Inflammatory macrophage (primary cell): ENCODE data around the gene TBXAS1.

Source experiments
- DNase-seq, 2 donors: peaks; one replicate each; pipeline ENCODE4 v3.0.0-alpha.2; 2020 to 2022

The TBXAS1 gene

DNA sequence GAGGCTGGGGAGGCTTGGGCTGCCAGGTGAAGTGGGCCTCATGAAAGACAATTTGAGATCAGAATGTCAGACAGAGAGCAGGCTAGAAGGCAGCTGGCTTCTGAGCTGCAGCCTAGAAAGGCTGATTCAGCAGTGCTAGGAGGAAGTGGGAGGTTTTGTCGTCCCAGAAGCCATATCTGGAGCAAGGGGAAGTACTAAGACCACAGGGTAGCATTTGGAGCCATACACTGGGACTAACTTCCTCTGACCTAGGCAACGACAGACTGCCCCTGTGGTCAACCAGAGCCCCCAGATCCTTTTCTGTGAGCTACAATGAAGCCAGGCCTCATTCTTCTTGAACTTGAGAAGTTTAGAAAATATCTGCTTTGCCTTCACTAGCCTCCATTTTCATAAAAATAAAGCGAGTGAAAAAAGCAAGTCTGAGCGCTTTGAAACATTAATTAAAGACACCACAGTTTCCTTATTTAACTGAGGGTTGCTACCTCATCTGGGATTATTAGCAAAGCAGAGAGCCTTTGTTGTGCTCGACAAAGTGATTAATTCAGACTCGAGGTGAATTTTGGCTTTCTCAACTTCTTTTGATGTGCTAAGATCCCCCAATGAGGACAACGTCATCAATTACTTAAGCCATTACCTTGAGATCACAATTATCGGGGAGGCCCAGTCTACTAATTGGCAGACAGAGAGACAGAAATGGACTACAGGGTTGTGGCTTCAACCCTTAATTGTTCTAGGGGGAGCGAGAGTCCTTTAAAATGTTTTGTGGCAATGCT is 26.6 kb downstream of the TBXAS1 start:
- DNase-seq = peak; percentile 92

DNA sequence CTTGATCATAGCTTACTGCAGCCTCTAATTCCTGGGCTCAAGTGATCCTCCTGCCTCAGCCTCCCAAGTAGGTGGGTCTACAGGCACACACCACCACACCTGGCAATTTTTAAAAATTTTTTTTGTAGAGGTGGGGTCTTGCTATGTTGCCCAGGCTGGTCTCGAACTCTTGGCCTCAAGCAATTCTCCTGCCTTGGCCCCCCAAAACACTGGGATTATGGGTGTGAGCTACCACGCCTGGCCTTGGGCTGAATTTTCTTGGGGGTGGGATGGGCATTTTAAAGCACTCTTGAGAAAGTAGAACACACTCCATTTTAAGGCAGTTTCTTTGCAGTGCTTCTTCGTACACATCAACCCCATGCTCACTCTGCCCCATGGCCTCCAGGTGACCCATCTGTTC is 28.7 kb downstream of the TBXAS1 start:
- no peak for DNase-seq

DNA sequence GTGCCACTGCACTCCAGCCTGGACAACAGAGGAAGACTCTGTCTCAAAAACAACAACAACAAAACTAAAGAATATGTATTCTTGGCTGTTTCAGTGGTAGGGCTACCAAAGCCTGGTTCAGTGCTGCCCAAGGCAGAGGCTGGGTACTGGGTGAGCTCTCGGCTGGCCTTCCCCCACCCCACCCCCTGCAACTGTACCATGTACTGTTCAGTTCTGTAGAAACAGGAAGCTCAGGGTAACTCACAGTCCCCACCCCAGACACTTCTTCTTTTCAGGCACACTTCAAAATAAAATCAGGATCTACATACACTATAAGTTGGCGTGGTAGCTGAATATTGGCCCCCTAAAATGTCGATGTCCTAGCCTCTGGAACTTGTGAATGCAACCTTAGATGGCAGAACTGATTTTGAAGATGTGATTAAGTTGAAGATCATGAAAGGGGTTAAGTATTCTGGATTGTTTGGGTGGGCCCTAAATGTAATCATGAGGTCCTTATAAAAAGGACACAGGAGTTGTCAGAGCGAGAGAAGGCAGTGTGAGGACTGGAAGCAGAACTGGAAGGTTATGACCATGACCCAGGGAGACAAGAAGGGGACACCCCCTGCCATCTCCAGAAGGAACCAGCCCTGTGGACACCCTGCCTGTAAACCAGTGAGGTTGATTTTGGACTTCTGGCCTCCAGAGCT is 31.2 kb downstream of the TBXAS1 start:
- peak; percentile 87 to 93 for DNase-seq

DNA sequence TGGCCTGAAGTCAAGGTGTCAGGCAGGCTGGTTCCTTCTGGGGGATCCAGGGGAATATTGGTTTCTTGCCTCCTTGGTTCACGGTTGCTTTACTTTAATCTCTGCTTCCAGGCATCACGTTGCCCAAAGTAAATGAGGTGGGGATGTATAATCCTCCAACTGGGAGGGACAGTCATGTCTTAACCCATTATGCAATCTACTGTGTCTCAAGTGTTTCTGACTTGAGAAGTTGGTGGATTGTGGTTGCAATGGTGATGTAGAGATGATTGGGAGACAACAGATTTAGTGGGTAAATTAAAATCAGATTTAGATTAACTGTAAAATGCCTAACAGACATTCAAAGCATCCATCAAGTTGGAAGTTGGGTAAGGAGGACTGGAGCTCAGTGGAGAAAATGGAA is 32.7 kb downstream of the TBXAS1 start:
- DNase-seq = peak; percentile 42 to 75

DNA sequence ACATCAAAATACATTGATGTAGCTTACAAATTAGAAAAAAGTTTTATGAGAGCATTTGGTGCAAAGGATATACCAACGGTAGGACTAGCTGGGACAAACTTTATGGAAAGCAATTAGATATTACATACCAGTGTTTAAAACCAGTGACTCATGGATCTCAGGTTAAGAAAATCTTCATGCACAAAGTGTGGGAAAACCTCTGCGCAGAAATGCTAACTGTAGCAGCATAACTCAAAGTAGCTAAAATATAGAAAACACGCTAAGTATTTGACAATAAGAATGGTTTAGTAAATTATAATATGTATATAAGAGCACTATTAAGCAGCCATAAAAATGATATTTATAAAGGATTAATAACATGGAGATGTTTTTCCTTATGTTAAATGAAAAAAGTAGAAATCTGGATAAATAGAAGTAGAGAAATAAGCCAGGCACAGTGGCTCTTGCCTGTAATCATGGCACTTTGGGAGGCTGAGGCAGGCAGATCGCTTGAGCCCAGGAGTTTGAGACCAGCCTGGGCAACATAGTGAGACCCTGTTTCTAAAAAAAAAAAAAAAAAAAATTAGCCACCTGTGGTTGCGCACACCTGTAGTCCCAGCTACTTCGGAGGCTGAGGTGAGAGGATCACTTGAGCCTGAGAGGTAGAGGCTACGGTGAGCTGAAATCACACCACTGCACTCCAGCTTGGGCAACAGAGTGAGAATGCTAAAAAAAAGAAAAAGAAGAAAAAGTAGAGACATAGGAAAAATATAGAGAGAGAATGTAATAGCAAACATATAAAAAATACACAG is 37.2 kb downstream of the TBXAS1 start:
- DNase-seq = no peak

DNA sequence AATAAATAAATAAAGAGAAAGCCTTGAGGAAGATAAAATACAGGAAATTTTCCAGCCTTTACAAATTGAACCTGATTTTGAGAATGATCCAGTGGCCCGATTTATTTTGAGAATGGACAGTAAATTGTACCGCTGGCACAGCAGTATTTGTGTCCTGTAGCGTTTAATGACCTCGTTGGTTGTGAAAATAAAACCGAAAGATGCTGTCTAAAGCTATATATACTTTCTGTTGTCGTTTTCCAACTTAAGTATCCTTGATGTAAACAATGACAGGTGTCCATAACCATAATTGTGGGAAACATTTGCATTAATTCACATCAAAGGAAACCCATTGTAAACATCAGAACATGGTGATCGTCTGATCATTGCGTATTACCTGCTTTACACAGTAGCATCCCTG is 38.8 kb downstream of the TBXAS1 start:
- no peak for DNase-seq

DNA sequence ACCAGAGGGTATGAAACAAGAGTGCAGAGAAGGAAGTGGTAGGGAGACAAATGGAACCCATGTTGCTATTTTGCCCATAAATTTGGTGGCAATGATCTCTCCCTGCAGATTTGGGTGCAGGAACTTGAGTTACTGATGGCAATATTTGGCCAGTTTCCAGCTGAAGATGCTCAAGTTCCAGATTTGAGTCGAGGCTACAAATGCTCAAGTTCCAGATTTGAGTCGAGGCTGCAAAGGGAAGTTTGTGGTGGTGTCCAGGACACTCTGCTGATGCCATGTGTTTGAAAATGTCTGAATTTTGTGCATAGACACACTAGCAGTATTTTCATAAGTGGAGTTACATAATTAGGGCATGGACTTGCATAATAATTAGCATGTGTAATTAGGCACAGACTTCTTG is 40.8 kb downstream of the TBXAS1 start:
- peak; percentile 63 to 66 for DNase-seq

DNA sequence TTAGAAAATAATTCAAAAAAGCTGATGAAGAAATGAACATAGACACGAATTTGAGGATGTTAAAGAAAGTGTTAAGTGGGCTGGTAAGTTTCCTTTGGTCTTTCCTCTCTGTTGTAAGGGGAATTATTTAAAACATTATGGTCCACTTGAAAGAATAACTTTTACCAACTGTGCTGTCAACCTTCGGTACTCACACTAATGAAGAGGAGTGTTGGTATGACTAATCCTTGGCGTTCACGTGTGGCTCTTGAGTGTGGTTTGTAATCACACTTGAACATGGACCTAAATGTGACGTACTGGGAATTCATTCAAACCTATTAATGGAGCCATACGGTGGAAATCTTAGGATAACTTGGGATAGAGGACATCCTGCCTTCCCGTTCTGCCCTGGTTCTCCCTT is 41.3 kb downstream of the TBXAS1 start:
- no peak for DNase-seq

DNA sequence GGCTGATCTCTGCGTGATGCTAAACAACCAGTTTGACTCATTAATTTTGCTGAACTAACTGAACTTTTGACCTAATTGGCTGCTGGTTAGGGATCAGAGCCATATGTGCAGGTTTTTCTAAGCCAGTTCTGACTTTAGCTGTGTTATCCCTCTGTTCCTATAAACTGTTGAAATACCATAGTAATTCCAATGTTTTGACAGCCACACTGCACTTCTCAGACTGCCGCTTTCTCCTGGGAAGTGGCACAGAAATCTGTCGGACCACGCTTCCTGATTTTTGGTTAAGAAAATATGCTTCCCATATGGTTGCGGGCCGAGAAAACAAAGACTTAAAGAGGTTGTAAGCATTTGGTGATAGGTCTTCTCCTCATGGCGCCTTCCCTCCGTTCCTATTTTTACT is 42.3 kb downstream of the TBXAS1 start:
- no peak for DNase-seq

DNA sequence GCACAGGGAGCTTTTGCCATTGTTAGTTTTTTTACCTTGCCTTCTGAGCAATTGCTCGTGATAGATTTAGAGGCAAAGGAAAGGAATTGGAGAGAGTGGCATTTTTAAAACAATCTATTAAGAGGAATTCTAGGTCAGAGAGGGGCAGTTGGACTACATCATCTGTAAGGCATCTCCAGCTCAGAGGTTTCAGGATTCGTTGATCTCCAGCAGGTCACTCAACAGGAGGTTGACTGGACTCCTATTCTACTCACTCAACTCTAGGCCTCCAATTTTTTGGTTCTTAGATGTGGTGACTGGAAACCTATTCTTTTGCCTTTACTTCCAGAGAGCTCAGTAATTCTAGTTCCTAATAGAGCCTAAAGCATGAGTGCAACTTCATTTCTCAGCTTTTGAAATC is 42.8 kb downstream of the TBXAS1 start:
- DNase-seq = no peak

DNA sequence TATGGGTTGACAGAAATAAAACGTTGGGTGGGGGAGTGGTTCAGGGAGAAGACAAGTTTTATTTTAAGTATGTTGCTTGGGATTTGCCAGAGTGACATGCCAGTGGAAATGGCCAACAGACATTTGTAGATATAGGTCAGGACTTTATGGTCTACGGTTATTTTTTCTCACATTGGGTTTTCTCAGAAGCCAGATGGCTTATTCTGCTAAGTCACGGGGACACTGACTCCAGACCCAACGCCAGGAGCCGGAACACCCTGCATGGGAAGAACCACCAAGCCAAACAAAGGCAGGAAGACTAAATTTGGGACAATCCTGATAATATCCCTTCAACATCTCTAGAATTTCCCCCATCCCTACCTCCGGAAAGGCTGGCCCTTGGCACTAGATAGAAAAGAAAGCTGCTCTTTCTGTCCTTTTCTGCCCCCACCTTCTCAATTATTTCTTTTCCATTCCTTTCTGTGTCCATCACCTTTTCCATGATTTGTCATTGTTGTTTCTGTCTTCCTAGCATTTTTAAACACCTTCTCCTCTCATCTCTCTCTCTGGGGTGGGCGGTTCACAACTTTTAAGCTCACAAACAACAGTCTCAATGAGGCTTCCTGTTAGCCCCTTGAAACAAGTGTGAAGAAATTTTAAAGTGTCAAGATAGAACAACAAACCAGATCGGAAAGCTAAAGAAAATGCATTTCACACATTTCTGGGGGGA is 44.7 kb downstream of the TBXAS1 start:
- DNase-seq = no peak

DNA sequence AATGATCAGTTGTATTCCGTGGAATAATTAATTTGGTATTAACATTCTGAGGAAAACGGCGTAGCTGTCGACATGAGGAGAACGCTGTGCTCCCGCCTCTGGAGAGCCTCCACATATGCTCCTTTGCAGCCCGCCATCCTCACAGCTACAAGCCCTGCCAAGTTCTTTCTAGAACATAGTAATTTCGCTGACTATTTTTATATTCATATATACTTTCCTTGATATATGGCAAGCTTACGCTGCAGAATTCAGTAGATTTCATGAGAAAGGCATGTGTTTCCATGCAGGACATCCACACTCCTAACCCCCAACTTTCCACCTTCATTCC is 45.2 kb downstream of the TBXAS1 start:
- DNase-seq = no peak

DNA sequence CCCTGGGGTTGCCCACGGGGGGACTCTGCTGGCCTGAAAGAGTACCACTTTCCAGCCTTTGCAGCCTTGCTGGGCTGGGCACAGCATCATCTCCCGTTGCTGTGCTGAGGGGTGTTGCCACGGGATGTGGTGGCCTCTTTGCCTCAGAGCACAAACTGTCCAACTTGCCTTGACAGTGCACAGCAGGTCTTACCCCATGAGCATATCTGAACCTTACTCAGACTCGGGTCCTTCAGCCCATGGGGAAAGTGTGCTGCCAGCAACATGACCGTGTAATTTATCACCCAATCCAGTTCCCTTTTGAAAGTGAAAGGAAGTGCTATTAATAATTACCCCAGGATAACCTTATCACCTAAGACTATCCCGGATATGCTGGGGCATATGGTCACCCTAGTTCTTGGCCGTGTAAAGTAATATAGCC is 46.8 kb downstream of the TBXAS1 start:
- peak; percentile 72 to 75 for DNase-seq

DNA sequence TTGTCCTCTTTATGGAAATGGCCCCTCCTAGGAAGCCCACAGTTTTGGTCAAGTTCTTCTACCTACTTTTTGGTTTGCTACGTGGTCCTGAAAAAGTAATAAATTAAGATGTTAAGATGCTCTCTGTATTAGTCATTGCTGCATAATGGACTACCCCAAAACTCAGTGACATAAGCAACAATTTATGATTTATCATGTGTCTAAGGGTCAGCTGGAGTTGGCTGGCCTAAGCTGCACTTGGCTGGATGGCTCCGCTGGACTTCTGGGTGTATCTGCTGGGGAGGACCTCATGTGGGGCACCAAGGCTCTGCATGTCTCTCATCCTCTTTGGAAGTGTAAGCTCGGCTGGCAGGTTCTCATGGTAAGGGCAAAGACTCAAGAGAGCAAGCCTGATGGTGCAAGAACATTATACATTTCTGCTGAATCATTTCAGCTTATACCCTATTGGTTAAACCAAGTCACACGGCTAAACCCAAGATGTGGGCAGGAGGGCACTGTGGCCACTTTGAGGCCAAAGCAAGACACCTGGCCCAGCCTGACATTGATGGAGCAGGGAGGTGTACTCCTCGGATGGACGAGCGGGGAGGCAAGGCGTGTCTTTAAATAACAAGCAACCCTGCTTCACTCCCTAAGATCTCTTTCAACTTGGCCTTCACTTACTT is 47.7 kb downstream of the TBXAS1 start:
- peak in 1 of 2 donors; percentile 13 for DNase-seq

DNA sequence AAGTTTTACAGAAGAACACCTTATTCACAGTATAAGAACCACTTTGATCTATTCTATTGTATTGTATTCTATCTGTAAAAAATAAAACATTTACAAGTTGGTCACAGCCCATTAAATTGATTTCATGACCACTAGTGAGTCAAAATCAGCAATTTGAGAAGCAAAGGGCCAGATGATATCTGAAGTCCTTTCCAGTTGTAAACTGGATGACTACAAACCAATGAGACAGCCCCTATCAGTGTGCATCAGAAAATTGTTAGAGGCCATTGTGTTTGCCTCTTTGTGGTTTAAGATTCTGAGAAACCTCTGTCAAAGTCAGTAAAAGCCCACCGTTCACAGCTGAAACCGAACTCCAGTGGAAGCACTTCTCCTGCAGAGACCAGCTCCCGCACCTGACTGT is 54.8 kb downstream of the TBXAS1 start:
- no peak for DNase-seq

DNA sequence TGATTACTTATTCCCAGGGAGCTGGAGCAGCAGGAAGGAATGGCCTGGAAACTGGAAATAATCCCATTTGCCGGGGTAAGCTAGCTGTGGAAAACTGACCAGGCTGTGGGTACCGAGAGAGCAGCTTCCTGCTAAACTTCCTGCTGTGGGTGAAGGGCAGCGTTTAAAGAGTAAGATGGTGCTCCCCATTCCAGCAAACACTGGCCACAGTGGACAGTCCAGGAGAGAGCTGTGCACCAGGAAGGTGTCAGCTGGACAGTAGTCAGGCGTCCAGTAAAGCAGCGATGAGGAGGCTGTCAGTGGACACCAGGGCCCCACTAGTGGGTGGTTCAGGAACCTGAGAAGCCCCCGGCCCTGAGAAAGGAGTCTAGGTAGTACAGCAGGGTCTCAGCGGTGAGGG is 55.4 kb downstream of the TBXAS1 start:
- DNase-seq = no peak

DNA sequence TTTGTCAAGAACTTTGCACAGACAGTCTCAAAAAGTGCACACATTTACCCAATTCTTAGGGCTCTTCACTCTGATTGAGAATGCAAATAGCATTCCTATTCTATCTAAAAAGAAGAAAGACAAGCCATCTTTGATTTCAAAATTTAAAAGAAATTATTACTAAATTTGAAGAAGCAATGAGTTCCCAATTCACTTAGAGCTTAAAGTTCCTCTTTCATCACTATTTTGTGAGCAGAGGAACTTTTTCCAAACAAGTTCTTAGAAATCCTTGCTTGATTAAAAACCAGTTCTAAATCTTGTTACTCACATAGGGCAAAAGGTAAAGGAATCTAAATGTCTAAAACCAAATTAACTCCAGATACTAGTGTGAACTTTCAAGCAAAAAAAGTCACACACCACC is 56.4 kb downstream of the TBXAS1 start:
- peak in 1 of 2 donors; percentile 69 for DNase-seq

DNA sequence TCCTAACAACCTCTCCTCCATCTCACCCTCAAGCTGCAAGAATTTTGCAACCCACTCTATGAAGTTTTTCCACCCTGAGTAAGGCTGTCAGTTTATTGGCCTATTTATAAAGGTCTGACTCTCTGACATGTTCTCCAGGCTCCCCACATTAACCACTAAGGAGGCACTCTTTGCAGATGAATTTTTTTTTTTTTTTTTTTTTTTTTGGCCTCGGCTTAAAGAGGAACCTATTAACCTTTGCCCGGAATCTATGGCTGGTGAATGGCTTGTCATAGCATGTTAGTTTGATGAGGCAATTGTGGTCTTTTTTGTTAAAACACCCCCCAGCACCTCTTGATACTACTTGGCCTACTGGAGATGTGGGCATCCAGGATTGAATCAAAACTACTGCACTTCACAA is 57.1 kb downstream of the TBXAS1 start:
- DNase-seq = peak; percentile 69 to 86

DNA sequence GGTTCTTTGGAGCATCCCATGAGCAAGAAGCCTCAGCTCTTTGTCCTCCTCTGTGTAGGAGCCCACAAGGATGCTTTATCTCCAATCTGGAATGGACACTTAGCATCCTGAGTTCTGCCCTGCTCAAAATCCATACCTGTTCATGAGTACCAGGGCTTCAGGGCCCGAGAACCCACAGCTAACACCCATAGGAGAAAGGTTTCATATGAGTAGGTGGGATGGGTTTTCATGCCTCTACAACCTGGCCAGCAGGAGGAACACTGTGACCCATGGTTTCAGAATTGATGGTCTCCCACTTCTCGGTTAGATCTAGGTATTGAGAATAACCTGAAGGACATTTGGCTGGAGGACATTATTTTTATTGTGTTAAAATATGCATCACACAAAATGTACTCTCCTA is 57.8 kb downstream of the TBXAS1 start:
- no peak for DNase-seq

DNA sequence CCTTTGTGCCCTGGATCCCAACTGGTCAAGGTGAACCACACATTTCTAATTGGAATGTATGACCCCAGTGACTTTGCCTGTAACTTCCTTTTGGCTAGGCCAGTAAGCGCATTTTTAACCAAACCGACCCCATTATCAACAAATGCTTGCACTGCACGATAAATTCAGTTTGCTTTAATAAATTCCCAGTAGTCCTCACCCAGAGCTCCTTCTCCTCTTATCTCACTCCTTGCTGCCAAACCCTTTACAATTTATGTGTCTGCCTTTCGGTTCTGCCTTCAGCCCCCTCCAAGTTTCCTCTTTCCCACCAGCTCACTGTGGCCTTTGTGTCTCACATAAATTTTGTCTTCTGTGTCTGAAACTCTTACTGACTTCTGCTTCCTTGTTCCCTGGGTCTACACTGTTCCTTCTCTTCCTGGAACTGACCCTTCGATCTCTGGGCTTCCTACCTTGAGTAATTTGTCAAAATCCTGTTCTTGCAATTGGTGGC is 59.0 kb downstream of the TBXAS1 start:
- peak; percentile 58 to 62 for DNase-seq

DNA sequence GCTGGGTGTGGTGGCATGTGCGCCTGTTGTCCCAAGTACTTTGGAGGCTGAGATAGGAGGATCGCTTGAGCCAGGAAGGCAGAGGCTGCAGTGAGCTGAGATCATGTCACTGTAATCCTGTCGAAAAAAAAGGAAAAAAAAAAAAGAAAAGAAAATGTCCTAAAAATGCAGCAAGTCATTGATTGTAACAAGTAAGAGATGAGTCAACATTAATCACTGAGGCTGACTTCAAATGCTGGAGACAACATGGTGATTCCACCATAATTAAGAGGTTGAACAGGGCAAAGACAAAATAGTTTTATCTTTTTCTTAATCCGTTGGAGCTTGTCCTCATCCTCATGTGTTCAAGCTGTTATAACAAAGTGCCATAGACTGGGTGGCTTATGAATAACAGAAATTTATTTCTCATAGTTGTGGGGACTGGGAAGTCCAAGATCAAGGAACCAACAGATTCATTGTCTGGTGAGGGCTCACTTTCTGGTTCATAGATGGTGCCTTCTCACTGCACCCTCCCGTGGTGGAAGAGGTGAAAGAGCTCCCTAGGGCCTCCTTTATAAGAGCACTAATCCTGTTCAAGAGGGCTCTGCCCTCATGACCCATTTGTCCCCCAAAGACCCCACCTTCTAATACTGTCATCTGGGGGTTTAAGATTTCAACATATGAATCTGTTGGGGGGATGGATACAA is 60.3 kb downstream of the TBXAS1 start:
- DNase-seq = no peak

DNA sequence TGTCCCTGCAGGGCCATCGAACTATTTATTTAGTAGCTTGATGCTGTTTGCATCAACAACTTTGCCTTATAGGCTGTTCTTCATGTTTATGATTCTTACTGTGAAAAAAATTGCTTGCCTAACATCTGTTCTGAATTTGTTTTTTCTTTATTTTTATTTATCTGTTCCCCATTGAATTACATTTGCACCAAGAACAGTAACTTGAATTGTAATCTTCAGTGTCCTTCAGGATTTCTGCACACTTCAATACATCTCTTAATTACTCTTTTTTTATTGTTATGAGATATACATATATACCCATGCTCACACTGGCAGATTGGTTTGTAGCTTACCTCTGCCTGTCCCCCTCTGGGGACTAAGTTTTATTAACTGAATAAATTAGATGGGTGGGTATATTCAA is 64.4 kb downstream of the TBXAS1 start:
- no peak for DNase-seq
